Lung (tissue), 12 donors: ENCODE data around the gene KDM7A. TPM values are rescaled to one million over a fixed set of nuclear protein-coding genes. Genes with fewer than 3 reads are reported as not detected.

ENCODE experiments used
- ATAC-seq: fragments of 200-7000 bp; cut with Tn5 transposase; one replicate; pipeline ENCODE4 v1.9.1; 2020; ENCODE audit warnings: moderate number of reproducible peaks; ENCODE audit not compliant: insufficient read depth, low FRiP score
- DNase-seq, 3 donors: peaks; one replicate each; pipeline ENCODE4 v3.0.0-alpha.2; 2013 to 2017
- H3K27ac ChIP-seq, 2 donors: one replicate each; pipeline ENCODE4 v1.5.1; 2013; ENCODE audit warnings: mild to moderate bottlenecking in 2 of 2, moderate library complexity in 2 of 2, control low read depth in 1 of 2, inconsistent platforms in 1 of 2, low read depth in 1 of 2, low read length in 1 of 2
- H3K27me3 ChIP-seq, 3 donors: one replicate each; pipeline ENCODE4 v1.5.1; 2013; ENCODE audit warnings: low read length in 2 of 3; ENCODE audit not compliant: control insufficient read depth in 3 of 3, insufficient read depth in 3 of 3
- H3K36me3 ChIP-seq, 4 donors: one replicate each; pipeline ENCODE4 v1.5.1; 2013; ENCODE audit warnings: low read length in 4 of 4, mild to moderate bottlenecking in 1 of 4, moderate library complexity in 1 of 4; ENCODE audit not compliant: control insufficient read depth in 4 of 4, insufficient read depth in 4 of 4
- H3K4me1 ChIP-seq, 5 donors: one replicate each; pipeline ENCODE4 v1.5.1; 2013; ENCODE audit warnings: low read length in 5 of 5, mild to moderate bottlenecking in 2 of 5, moderate library complexity in 1 of 5; ENCODE audit not compliant: control insufficient read depth in 5 of 5, insufficient read depth in 5 of 5
- H3K4me3 ChIP-seq: one replicate; pipeline ENCODE4 v1.5.1; 2013; ENCODE audit warnings: mild to moderate bottlenecking, control low read depth, moderate library complexity
- H3K9ac ChIP-seq, 2 donors: one replicate each; pipeline ENCODE4 v1.5.1; 2013; ENCODE audit warnings: low read length in 2 of 2, control low read depth in 1 of 2; ENCODE audit not compliant: insufficient read depth in 1 of 2
- H3K9me3 ChIP-seq, 4 donors: one replicate each; pipeline ENCODE4 v1.5.1; 2013; ENCODE audit warnings: low read length in 3 of 4, mild to moderate bottlenecking in 1 of 4, moderate library complexity in 1 of 4; ENCODE audit not compliant: control insufficient read depth in 4 of 4, insufficient read depth in 3 of 4
- CTCF ChIP-seq: IDR thresholded peaks from 2 replicates; pipeline ENCODE4 v1.5.1; 2012; ENCODE audit warnings: mild to moderate bottlenecking; ENCODE audit errors: control extremely low read depth, extremely low read depth
- WGBS, 2 donors: extraction: QIAGEN DNeasy Blood & Tissue Kit; methylation state at CpG; one replicate each; pipeline ENCODE4 v1.1.7; 2013; 5-methylcytosine and 5-hydroxymethylcytosine counted together
- polyA plus RNA-seq, 2 donors: library from polyadenylated mRNA; stranded (reverse); fragments of 200-250 nt; gene quantifications; one replicate each; pipeline ENCODE4 v1.2.1, GENCODE V29; 2013
- total RNA-seq, 2 donors: library from RNA; depleted of rRNA in 1 of 2; stranded (reverse); fragments of >200 nt in 1 of 2; gene quantifications; one replicate each; pipeline ENCODE4 v1.2.1, GENCODE V29; 2014 to 2021
- donor health status: control.
- donor health status: control.
- donor health status: Bipolar disorder and iron deficiency.
- donor health status: healthy.
- donor health status: DM: yes; HTN: yes; CAD: no.

Gene KDM7A
- total and polyA plus RNA-seq, 4 donors: 3.1 to 30.7 (median 11.6) TPM

- Histone ChIP-seq H3K9ac (peak overlapping the region in 1 of 2 donors; percentile 70), H3K36me3 (no peaks in the 10 kb centered on the region), H3K27me3 (no peaks in the 10 kb centered on the region), H3K4me1 (peaks cover 0 to 11% (median 6%) of the 10 kb centered on the region in 5 donors), H3K27ac (peak overlapping the region; percentile 96 to 99), H3K4me3 (peak overlapping the region; percentile 85), H3K9me3 (no peaks in the 10 kb centered on the region)
- DNase-seq: peak; percentile 89 to 96 (median 95)
- peak; percentile 76 for TF ChIP-seq CTCF
- 0% methylated on average over 68 to 72 of the region's 72 CpGs for whole genome bisulfite sequencing, 2 donors
- ATAC-seq: peak; percentile 68
Measured at GRCh38 chr7:140175221-140176121, 1.3 kb downstream of the KDM7A start.

- H3K4me1 ChIP-seq: peaks cover 0 to 11% (median 6%) of the 10 kb centered on the region in 5 donors
- no peak overlapping the region for H3K4me3 ChIP-seq
Measured at GRCh38 chr7:140174217-140174616, 2.6 kb downstream of the KDM7A start.

GRCh38 chr7:140170375-140170774 is 6.4 kb downstream of the KDM7A start:
- Histone ChIP-seq H3K9ac (no peak overlapping the region), H3K9me3 (no peaks in the 10 kb centered on the region), H3K4me3 (no peak overlapping the region), H3K27ac (no peak overlapping the region), H3K36me3 (no peaks in the 10 kb centered on the region), H3K27me3 (no peaks in the 10 kb centered on the region), H3K4me1 (peaks cover 0 to 15% (median 3%) of the 10 kb centered on the region in 5 donors)
- 74 to 85% methylated on average over 4 of the region's 4 CpGs for WGBS, 2 donors
- no peak for TF ChIP-seq CTCF
- ATAC-seq (no peak), DNase-seq (no peak)

More at GRCh38 chr7:140174217-140174616, 2.6 kb downstream of the KDM7A start:
- H3K27ac ChIP-seq: no peak overlapping the region
- no peak overlapping the region for H3K9ac ChIP-seq
- H3K36me3 ChIP-seq: no peaks in the 10 kb centered on the region
- H3K27me3 ChIP-seq: no peaks in the 10 kb centered on the region
- no peak for ATAC-seq
- no peaks in the 10 kb centered on the region for H3K9me3 ChIP-seq
- WGBS, 2 donors: 64 to 81% methylated on average over 2 of the region's 2 CpGs
- no peak for DNase-seq
- no peak for TF ChIP-seq CTCF
